GM18870 (cell line): ENCODE results near the gene ADAMTS12.
"Not testable (repeated sequence)": the region's sequence is repeated elsewhere in the genome, so short reads cannot be mapped to it uniquely, and the experiment has no call there.

ENCODE experiments used
- ATAC-seq: cut with Tn5 transposase; IDR thresholded peaks from one replicate; pipeline ENCODE4 v1.9.1; 2021; ENCODE audit warnings: moderate library complexity; ENCODE audit not compliant: unreplicated experiment

Gene ADAMTS12

GRCh38 chr5:33914844-33915243 lies 23.1 kb upstream of the ADAMTS12 start:
- not testable (repeated sequence) for ATAC-seq

DNA sequence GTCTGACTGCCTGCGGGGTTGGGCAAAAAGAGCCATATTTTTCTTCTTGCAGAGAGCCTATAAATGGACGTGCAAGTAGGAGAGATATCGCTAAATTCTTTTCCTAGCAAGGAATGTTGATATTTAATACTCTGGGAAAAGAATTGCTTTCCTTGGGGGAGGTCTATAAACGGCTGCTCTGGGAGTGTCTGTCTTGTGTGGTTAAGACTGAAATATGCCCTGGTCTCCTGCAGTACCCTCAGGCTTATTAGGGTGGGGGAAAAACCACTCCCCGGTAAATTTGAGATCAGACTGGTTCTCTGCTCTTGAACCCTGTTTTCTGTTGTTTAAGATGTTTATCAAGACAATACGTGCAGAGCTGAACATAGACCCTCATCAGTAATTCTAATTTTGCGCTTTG lies 14.5 kb upstream of the ADAMTS12 start:
- not testable (repeated sequence) for ATAC-seq

- ATAC-seq = no peak
These were observed 13.6 kb upstream of the ADAMTS12 start for GRCh38 chr5:33905381-33905780.

GRCh38 chr5:33903118-33903517 lies 11.3 kb upstream of the ADAMTS12 start:
- no peak for ATAC-seq

DNA sequence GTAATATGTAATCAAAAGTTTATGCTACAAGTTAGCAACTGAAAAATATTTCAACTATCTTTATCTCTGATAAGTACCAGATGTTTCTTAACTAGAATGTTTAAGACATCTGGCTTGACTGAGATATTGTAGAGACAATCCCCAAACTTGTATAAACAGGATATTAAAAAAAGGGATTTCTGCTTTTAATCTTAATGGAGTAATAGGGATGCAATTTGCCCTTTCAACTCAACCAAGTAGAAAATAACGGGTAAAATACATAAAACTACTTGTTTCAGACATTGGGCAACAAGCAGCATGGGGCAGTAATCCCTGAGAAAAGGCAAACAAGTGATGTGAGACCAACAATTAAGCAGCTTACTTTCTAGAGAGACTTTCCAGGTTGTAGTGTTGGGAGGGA lies 9.4 kb upstream of the ADAMTS12 start:
- ATAC-seq = no peak

DNA sequence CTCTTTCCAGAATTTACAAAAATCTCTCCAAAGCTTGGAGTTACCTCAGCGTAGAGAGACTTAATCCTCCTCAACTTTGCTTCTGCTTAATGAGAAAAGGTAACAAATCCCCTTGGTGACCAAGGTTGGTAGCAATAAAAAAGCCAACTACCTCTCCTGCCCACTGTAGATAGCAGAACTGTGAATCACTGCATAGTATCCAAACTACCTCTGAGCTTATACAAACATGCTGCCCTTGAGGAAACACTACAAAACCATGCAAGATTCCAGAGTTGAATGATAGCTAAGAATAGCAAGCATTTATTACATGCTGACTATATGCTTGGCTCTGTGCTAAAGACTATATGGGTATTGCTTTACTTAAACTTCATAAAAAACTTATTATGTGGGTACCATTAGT lies 2.8 kb upstream of the ADAMTS12 start:
- ATAC-seq = no peak

DNA sequence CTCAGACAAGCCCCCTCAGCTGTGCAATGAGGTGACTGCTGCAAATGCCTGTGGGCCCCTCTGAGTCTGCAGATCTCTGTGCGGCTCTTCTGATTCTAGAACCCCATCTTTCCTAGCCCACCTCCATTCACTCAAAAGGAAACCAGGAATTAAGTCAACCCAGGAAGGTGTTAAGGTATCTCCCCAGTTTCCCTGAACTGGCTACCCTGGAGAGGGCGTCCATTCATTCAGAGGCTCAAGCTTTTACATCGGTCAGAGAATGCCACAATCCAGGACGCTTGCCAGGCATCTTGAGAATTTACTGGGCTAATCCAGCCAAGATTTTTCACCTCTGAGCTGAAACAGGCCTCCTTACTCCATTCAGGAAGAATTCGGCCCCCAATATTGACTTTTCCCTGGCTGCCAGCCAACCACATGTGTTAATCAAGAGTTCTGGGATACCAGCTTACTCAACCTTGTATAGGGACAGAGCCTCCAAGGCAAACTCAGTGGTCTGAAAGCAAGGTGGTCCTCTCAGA lies 889 bp upstream of the ADAMTS12 start:
- no peak for ATAC-seq

DNA sequence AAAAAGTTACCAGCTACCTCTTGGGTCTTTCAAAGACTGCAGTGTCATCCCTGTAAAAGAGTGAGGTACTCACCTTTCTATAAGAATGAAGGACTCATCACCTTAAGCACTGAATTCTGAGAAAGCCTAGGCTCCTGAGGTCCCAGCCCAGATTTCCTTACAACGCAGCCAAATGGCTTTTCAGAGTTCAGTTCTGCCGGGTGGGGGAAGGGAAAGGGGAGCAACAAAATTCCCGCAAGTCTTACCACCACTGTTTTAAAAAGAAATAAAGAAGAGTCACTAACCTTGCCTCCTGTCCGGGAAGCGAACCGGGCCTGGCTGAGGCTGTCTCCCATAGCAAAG lies 373 bp downstream of the ADAMTS12 start:
- ATAC-seq = peak; percentile 8

DNA sequence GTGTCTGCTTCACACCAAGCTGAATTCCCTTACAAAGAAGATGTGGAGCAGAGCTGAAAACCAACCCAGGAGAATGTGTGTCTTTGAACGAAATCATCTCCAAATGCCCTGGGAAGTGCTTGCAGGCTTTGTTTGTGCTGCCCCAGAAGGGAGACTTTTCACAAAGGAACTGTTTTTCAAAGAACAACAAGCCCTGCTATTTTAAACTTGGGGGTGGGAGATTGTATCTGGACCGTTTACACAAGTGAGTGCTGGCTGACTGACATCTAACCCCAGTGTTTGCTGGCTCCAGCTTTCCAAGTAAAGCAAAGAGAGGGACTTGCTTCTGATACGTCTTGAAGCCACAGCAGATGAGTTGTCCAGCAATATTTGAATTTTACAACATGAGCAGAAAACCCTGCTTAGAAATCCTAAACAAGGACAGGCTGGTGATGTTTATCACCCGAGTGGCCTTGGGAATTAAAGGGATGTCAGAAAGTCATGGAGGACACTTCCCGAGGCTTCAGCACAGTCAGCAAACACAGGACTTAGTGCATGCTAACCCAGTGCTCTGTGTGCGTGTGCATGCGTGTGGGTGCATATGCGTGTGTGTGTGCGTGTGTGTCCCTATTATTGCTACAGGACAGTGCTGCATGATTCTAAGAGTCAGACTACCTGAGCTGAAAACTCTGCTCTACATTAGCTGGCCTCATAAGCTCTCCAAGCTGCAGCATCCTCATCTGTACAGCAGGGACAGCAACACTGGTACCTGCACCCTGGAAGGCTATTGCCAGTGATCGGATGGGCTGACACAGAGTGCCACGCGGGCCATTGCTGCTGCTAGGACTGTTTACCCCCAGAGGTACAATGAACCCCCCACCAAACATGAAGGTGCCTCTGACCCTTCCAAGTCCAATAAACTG lies 1.4 kb downstream of the ADAMTS12 start:
- ATAC-seq = peak; percentile 42

DNA sequence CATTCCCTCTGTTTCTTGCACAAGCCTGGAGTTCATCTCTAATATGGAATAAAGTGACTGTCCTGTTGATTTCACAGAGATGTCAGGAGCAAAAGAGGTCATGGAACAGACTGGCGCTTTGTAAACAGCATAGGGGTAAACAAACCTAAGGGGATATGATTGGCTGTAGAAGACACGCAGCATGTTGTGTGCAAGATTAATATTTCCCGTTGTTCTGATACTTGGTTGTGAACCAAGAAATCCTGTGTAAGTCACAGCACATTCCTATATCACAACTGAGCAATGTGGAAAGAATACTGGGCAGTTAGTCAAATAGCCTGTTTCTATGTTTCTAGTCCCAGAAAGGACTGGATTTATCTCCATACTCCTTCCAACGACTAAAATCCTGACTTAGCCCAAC lies 3.2 kb downstream of the ADAMTS12 start:
- ATAC-seq = no peak

DNA sequence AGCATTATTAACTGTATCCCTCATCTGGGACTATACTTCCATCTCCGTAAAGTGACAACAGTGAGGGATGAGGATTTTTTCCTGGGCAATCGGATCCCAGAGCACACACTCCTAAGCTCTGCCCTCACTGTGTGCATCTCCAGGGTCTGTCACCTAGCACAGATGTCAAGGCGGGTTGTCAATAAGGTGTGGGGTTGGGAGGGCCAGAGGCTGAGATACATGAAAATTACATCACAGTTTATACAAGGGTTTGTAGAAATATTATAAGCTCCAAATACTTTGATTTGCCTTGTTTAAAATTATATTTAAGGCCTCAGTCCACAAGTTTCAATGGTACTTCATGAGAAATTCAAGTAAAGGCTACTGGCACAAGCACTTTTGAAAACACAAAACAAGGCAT lies 4.5 kb downstream of the ADAMTS12 start:
- no peak for ATAC-seq

- no peak for ATAC-seq
These were observed 5.5 kb downstream of the ADAMTS12 start for GRCh38 chr5:33886283-33886682.

DNA sequence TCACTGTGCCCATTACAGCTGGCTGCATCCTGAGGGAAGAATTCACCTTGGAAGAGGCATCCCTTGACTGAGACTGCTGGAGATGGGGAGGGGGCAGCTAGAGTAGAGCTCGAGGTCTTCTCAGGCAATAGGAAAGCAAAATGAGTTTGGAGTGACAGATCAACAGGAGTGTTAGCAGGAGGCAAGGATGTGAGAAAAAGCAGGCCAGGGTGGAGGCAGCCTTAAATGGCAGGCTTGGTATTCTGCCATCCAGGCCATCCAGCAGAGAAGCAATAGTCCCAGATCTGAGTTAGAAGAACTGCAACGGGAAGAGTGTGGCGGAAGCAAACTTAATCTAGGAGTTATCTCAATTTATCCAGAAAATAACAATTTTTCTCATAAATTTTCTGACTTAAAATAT lies 6.1 kb downstream of the ADAMTS12 start:
- ATAC-seq = no peak

GRCh38 chr5:33883482-33883881 lies 8.3 kb downstream of the ADAMTS12 start:
- no peak for ATAC-seq

DNA sequence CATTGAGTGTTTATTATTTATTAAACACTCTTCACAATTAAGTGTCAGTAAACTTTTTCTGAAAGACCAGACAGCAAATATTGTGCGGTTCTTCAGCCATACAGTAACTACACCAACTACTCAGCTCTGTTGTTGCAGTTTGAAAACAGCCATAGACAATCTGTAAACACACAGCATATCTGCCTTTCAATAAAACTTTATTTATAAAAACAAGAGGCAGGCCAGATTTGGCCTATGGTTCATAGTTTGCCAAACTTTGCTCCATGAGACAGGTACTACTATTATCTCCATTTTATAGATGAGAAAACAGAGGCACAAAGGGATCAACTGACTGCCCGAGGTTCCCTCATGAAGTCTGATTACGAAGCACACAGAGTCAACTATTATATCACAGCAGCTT lies 11.5 kb downstream of the ADAMTS12 start:
- no peak for ATAC-seq

DNA sequence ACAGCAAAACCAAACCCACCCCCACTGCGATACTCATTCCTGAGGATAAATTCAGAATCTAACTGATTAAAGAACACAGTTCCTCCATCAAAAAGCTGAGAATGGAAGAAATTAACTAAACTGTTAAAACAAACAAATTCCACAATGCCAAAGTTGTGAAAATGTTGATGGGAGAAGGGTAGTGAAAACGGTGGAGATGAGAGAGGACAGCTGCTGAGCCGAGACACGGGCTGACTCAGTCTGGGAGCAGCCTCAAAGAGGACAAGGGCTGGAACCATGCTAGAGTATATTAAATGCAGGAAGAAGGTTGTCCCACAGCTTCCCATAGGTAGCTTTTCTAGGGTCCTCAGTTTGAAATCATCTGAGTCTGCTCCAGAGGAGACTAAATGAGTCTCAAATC lies 14.3 kb downstream of the ADAMTS12 start:
- no peak for ATAC-seq

GRCh38 chr5:33867241-33867640 lies 24.5 kb downstream of the ADAMTS12 start:
- no peak for ATAC-seq

- not testable (repeated sequence) for ATAC-seq
These were observed 32.6 kb downstream of the ADAMTS12 start for GRCh38 chr5:33859177-33859576.

GRCh38 chr5:33857037-33857436 lies 34.8 kb downstream of the ADAMTS12 start:
- peak; percentile 72 for ATAC-seq

GRCh38 chr5:33855396-33855795 lies 36.4 kb downstream of the ADAMTS12 start:
- ATAC-seq = no peak

DNA sequence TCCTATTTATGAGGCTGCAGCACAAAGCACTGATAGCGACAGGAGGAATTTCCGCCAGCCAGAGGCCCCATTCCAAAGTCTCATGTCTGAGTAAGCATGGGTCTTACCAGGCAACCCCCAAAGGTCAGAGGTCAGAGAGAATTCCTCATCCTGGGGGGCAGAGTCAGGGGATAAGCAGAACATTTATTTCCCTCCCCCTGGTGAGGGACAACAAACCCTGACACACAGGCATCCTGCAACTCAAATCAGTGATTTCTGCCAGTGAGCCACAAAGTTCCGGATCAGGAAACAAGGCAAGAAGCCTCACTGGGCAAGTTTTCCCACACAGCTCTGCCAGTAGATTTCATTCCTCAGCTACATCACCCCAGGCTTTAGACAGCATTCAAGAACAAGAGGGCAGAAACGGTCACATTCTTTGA lies 37.0 kb downstream of the ADAMTS12 start:
- no peak for ATAC-seq

- ATAC-seq = no peak
These were observed 39.0 kb downstream of the ADAMTS12 start for GRCh38 chr5:33852837-33853236.

DNA sequence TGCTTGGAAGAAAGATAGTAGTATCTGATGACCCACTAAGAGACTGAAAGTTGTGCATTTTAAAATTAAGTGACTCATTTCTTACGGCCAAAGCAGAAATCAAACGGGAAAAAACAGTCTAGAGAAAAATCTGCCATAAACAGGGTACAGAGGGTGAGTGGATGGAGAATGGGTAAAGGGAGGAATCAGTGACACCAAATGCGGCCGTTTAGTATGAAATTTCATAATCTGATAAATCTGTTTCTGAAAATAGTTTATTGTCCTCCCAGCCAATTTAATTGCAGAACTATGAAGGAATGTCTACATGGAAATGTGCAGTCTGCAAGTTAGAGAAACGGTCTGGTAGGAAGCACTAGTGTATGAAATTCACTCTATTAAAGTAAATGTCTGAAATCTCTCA lies 39.5 kb downstream of the ADAMTS12 start:
- no peak for ATAC-seq
